LNCaP clone FGC (cell line): ENCODE measurements around the gene PNKP.
A peak's percentile ranks its signal among the peaks of the same experiment; 100 is the strongest.

ENCODE experiments used
- DNase-seq: peaks from one replicate; pipeline ENCODE4 v3.0.0-alpha.2; 2011; ENCODE audit warnings: low read depth
- H3K4me3 ChIP-seq: 2 replicates; pipeline ENCODE4 v1.5.1; 2011; ENCODE audit warnings: mild to moderate bottlenecking, low read depth, low read length, control low read depth
- TF ChIP-seq, protein P1 (sequence below): IDR thresholded peaks from 2 replicates; pipeline ENCODE4 v1.5.1; 2012; ENCODE audit warnings: mild to moderate bottlenecking; ENCODE audit not compliant: control insufficient read depth, insufficient read depth; ENCODE audit errors: extremely low read depth

The PNKP gene

DNA sequence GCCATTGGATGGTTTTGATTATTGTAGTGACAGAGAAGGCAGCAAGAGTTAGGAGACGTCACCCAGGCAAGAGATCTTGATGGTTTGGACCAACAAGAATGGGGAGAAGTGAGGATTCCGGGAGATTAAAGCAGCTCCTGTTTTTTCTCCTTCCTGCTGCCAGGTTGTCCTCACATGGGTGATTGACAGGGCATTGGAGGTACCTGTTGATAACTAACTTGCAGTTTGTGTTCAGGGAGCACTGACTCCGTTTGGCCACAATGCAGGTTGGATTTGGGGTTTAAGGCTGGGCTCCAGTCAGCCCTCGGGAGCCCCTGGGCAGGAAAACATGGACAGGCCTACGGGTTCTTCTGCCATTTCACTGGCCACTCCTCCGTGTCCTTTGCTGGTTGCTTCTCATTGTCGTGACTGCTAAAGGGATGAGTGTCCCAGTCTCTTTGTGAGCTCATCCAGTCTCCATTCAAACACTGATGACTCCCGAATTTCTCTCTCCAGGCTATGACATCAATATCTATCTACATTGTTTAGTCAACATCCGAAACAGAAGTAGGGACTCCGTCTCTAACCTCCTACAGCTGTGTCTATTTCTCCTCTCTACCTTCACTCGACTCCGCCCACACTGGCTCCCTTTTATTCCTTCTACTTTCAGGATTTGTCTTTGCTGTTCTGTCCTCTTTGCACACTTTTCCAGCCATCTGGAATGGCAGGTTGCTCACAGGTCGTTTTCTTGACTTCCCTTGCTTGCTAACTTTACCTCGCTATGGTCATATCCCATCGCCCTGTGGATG, 17.7 kb downstream of the PNKP start:
- peak overlapping the region; percentile 91 for H3K4me3 ChIP-seq
- DNase-seq = no peak
- TF ChIP-seq, protein P1, sequence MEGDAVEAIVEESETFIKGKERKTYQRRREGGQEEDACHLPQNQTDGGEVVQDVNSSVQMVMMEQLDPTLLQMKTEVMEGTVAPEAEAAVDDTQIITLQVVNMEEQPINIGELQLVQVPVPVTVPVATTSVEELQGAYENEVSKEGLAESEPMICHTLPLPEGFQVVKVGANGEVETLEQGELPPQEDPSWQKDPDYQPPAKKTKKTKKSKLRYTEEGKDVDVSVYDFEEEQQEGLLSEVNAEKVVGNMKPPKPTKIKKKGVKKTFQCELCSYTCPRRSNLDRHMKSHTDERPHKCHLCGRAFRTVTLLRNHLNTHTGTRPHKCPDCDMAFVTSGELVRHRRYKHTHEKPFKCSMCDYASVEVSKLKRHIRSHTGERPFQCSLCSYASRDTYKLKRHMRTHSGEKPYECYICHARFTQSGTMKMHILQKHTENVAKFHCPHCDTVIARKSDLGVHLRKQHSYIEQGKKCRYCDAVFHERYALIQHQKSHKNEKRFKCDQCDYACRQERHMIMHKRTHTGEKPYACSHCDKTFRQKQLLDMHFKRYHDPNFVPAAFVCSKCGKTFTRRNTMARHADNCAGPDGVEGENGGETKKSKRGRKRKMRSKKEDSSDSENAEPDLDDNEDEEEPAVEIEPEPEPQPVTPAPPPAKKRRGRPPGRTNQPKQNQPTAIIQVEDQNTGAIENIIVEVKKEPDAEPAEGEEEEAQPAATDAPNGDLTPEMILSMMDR = no peak

DNA sequence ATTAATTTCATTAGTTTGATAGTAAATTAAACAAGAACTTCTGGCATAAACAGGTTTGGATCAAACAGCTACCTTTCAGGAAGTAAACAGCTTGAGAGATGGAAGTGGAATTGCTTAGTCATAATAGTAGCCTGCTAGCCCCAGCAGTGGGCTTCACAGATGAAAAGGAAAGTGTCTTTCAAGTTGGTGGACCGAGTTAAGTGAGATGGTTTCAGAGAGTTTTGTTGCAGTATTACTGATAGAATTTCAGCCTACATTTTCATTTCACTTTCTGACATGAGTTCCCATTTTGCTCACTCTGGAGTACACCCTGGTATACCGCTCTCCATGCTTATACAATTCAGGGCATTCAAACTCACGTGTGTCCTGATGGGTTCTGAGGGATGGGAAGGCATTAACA, 18.4 kb downstream of the PNKP start:
- DNase-seq = no peak
- H3K4me3 ChIP-seq = no peak overlapping the region
- TF ChIP-seq, protein P1 = no peak

DNA sequence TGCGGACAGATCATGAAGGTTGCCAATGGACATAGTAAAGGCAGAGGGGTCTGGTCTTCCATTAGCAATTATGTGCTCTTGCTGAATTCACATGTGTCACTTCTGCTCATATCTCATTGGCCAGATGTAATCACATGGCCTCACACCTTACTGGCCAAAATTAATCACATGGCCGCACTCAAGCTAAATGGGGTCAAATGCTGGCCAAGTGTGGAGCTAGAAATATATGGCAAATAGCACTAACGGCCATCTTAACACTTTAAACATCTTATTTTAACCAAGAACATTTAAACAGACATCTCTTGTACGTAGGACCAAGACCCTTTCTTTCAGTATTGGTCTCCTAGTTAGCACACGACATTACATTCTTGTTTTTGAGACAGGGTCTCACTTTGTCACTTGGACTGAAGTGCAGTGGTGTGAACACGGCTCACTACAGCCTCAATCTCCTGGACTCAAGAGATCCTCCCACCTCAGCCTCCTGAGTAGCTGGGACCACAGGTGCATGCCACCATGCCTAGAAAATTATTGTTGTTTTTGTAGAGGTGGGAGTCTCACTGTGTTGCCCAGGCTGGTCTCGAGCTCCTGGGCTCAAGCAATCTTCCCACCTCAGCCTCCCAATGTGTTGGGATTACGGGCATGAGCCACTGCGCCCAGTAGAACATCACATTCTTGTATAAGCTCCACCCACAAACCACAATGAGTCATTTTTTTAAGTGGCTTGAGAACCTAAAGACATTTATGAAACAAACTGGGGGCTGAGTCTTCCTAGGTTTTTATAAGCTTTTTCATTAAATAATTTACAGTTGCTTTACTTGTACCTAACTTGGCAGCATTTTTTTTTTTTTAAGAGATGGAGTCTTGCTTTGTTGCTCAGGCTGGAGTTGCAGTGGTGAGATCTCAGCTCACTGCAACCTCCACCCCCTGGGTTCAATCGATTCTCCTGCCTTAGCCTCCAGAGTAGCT, 19.4 kb downstream of the PNKP start:
- TF ChIP-seq, protein P1 = no peak
- no peak overlapping the region for H3K4me3 ChIP-seq
- DNase-seq = no peak

DNA sequence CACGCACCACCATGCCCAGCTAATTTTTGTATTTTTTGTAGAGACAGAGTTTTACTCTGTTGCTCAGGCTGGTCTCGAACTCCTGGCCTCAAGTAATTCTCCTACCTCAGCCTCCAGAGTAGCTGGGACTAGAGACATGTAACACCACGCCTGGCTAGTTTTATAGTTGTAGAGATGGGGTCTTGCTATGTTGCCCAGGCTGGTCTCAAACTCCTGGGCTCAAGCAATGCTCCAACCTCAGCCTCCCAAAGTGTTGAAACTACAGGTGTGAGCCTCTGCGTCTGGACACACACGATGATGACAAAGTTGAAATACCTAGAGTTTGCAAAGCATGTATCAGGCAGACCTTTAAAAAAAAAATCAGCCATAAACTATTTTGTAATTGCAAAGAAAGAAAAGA, 21.0 kb downstream of the PNKP start:
- no peak overlapping the region for H3K4me3 ChIP-seq
- TF ChIP-seq, protein P1 = no peak
- no peak for DNase-seq

DNA sequence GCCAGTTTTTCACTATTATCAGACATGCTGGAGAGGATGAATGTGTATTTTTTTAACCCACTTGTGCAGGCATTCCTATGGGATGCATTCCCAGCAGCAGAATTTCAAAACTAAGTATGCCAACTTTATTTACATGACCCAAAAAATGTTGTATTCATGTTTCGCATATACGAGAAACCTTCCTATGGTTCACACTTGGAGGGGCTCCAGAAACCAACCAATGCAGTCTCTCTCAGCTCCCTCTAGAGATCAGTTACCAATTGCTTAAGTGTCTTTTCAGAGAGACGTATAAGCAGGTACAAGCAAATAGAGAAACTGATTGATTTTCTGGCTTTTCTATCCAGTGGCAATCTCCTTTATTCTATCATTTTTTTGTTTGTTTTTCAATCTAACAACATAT, 22.0 kb downstream of the PNKP start:
- TF ChIP-seq, protein P1 = 0 out of 2 replicates have a peak, but pooled peaks have one; percentile 4
- H3K4me3 ChIP-seq = no peak overlapping the region
- DNase-seq = no peak

DNA sequence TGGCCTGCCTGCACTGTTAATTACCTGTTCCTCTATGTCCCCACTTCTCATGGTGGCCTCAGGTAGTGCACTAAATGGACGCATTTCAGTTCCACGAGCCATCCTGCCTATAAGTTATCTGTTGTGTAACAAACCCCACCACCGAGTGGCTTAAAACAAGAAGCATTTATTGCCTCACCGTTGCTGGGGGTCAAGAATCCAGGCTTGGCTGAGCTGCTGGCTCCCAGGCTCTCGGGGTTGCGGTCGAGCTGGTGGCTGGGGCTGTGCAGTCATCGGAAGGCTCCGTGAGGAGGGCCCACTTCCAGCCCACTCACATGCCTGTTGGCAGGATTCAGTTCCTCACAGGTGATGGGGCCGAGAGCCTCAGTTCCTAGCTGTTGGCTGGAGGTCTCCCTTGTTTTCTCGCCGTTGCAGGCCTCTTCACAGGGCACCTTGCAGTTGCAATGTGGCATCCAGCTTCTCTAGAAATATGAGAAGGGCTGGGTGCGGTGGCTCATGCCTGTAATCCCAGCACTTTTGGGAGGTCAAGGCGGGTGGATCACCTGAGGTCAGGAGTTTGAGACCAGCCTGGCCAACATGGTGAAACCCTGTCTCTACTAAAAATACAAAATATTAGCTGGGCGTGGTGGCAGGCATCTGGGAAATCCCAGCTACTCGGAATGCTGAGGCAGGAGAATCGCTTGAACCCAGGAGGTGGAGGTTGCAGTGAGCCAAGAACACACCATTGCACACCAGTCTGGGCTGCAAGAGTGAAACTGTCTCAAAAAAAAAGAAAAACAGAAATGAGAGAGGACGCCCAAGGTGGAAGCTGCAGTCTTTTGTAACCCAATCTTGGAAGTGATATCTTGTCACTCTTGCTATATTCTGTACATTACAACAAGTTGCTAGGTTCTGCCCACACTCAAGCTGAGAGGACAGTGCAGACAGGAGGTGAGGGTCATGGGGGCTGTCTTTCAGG, 23.0 kb downstream of the PNKP start:
- TF ChIP-seq, protein P1 = no peak
- no peak for DNase-seq

More for the DNA sequence above, 23.0 kb downstream of the PNKP start:
- H3K4me3 ChIP-seq = no peak overlapping the region
